Smooth muscle cell (in vitro differentiated cells): ENCODE measurements around the gene HOXD4. TPM values are rescaled to one million over a fixed set of nuclear protein-coding genes. Genes with fewer than 3 reads are reported as not detected.

ENCODE experiments used
- DNase-seq: peaks from one replicate; lab custom pipeline; 2025; ENCODE audit not compliant: unreplicated experiment; lab: John Stamatoyannopoulos, UW
- H2AFZ ChIP-seq: fragments of 200-600 bp; sonication (generic); 2 replicates; pipeline ENCODE4 v1.6.0; 2016; ENCODE audit warnings: antibody characterized with exemption, low read depth, mild to moderate bottlenecking
- H3F3A ChIP-seq: fragments of 200-600 bp; sonication (generic); 2 replicates; pipeline ENCODE4 v1.6.0; 2017; ENCODE audit warnings: antibody characterized with exemption, low read depth
- H3K27ac ChIP-seq: fragments of 200-600 bp; sonication (generic); 2 replicates; pipeline ENCODE4 v1.5.1; 2016; ENCODE audit warnings: low read depth, mild to moderate bottlenecking
- H3K27me3 ChIP-seq: fragments of 200-600 bp; sonication (generic); 2 replicates; pipeline ENCODE4 v1.6.1; 2016; ENCODE audit warnings: low read depth, mild to moderate bottlenecking
- H3K36me3 ChIP-seq: fragments of 200-600 bp; sonication (generic); 2 replicates; pipeline ENCODE4 v1.5.1; 2016; ENCODE audit warnings: low read depth
- H3K4me1 ChIP-seq: fragments of 200-600 bp; sonication (generic); 2 replicates; pipeline ENCODE4 v1.5.1; 2016; ENCODE audit warnings: low read depth
- H3K4me2 ChIP-seq: fragments of 200-600 bp; sonication (generic); 2 replicates; pipeline ENCODE4 v1.6.0; 2016; ENCODE audit warnings: mild to moderate bottlenecking
- H3K4me3 ChIP-seq: fragments of 200-600 bp; sonication (generic); 2 replicates; pipeline ENCODE4 v1.5.1; 2016; ENCODE audit warnings: mild to moderate bottlenecking
- H3K79me2 ChIP-seq: fragments of 200-600 bp; sonication (generic); 2 replicates; pipeline ENCODE4 v1.6.0; 2016; ENCODE audit warnings: low read depth, mild to moderate bottlenecking
- H3K9ac ChIP-seq: fragments of 200-600 bp; sonication (generic); 2 replicates; pipeline ENCODE4 v1.6.0; 2016; ENCODE audit warnings: low read depth
- H3K9me3 ChIP-seq: fragments of 200-600 bp; sonication (generic); replicated peaks from 2 replicates; pipeline ENCODE4 v1.5.1; 2016; ENCODE audit warnings: low read depth
- H4K20me1 ChIP-seq: fragments of 200-600 bp; sonication (generic); 2 replicates; pipeline ENCODE4 v1.6.0; 2016; ENCODE audit warnings: low read depth
- CTCF ChIP-seq: fragments of 200-600 bp; sonication (generic); IDR thresholded peaks from 2 replicates; pipeline ENCODE4 v1.5.1; 2017; ENCODE audit warnings: borderline replicate concordance, mild to moderate bottlenecking, antibody characterized with exemption; ENCODE audit not compliant: insufficient read depth, poor library complexity, severe bottlenecking
- WGBS: methylation state at CpG from one replicate; pipeline ENCODE4 v1.1.7; 2016; ENCODE audit warnings: low lambda C conversion rate; 5-methylcytosine and 5-hydroxymethylcytosine counted together
- polyA plus RNA-seq: library from polyadenylated mRNA; unstranded; fragments of >200 nt; fragmentation: Nextera tagmentation; extraction: Ambion mirVana; gene quantifications from 2 replicates; pipeline ENCODE4 v1.2.1, GENCODE V29; 2016
- total RNA-seq: library from RNA; depleted of rRNA; stranded (reverse); fragments of >200 nt; gene quantifications from 2 replicates; pipeline ENCODE4 v1.2.3, GENCODE V29; 2014

HOXD4 gene
- total and polyA plus RNA-seq, 2 experiments from 2014 or later: not detected

GRCh38 chr2:176110415-176111308 is 40.7 kb upstream of the HOXD4 start:
- Histone ChIP-seq H3K9me3 (no peaks in the 10 kb centered on the region), H3K4me2 (no peak overlapping the region), H3K4me1 (no peaks in the 10 kb centered on the region), H3K79me2 (peaks cover 27% of the 10 kb centered on the region), H3K4me3 (no peak overlapping the region), H2AFZ (no peak overlapping the region), H3K9ac (no peak overlapping the region), H3K27ac (no peak overlapping the region), H3F3A (no peaks in the 10 kb centered on the region), H3K36me3 (no peaks in the 10 kb centered on the region), H4K20me1 (peaks cover 87% of the 10 kb centered on the region), H3K27me3 (peaks cover 96% of the 10 kb centered on the region)
- WGBS: 50% methylated on average over 7 of the region's 7 CpGs
- no peak for TF ChIP-seq CTCF
- DNase-seq: no peak

GRCh38 chr2:176111309-176111663 is 40.1 kb upstream of the HOXD4 start:
- Histone ChIP-seq H3K9me3 (no peaks in the 10 kb centered on the region), H3K4me2 (no peak overlapping the region), H3K4me1 (no peaks in the 10 kb centered on the region), H3K36me3 (no peaks in the 10 kb centered on the region), H3K27me3 (peaks cover 96% of the 10 kb centered on the region), H4K20me1 (peaks cover 94% of the 10 kb centered on the region), H3K4me3 (peak overlapping the region; percentile 13), H3K27ac (no peak overlapping the region), H3K79me2 (peaks cover 21% of the 10 kb centered on the region), H3F3A (no peaks in the 10 kb centered on the region), H2AFZ (no peak overlapping the region), H3K9ac (no peak overlapping the region)
- TF ChIP-seq CTCF: peak; percentile 64
- DNase-seq: no peak
- 15% methylated on average over 16 of the region's 16 CpGs for WGBS

- Histone ChIP-seq H3K4me3 (peak overlapping the region; percentile 6), H3K27ac (no peak overlapping the region), H3K9me3 (no peaks in the 10 kb centered on the region), H3K27me3 (peaks cover 96% of the 10 kb centered on the region), H3K4me1 (no peaks in the 10 kb centered on the region), H3K79me2 (peaks cover 18% of the 10 kb centered on the region), H2AFZ (no peak overlapping the region), H3K4me2 (no peak overlapping the region), H3F3A (no peaks in the 10 kb centered on the region), H4K20me1 (peaks cover 97% of the 10 kb centered on the region), H3K36me3 (no peaks in the 10 kb centered on the region), H3K9ac (no peak overlapping the region)
- no peak for TF ChIP-seq CTCF
- WGBS: 31% methylated on average over 29 of the region's 29 CpGs
- DNase-seq: no peak
Measured at GRCh38 chr2:176111846-176112374, 39.4 kb upstream of the HOXD4 start.
